Measurements from ENCODE around the gene GPER1.
"Not testable (repeated sequence)": the region's sequence is repeated elsewhere in the genome, so short reads cannot be mapped to it uniquely, and the experiment has no call there.

Gene GPER1

GRCh38 chr7:1140476-1141104 lies 52.7 kb downstream of the GPER1 start:
- no peak for DNase-seq (ENCODE audit: low read depth in 2 of 3, low spot score in 2 of 3)

DNA sequence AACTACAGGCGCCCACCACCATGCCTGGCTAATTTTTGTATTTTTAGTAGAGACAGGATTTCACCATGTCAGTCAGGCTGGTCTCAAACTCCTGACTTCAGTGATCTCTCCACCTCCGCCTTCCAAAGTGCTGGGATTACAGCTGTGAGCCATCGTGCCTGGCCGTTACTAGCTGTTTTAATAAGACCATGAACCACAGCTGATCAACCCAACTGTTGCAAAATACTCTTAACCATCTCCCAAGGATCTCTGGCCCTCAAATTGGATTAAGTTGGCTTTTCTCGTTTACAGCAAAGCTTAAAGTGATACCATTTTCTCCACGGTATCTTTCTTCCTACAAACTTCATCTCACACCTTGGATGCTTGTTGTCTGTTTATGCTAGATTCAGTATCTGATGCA lies 53.7 kb downstream of the GPER1 start:
- DNase-seq (ENCODE audit: low read depth in 2 of 3, low spot score in 2 of 3) = no peak

DNA sequence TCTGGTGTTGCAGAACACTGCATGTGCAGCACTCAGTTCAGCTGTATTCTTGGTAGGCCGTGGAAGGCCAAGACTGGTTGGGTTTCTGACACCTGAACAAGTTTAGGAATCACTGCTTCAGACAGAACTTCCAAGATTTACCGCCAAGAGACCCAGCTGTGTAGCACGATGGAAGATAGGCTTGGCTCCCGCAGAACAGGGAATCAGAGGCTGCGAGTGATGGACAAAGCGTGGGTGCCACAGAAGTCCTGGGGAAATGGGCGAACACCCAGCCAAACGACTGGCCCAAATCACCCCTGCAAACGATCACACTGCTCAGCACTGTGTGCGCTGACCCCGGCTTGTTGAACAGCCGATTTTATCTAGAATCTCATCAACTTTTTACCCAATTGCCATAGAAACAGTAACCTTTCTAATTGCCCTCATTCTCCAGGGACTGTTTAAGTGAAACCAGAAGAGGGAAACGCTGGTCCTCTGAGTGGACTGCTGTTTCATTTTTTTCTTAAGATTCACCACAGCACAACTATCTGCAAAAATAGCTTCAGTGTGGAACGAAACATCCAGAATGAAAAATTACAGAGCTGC lies 54.2 kb downstream of the GPER1 start:
- no peak for DNase-seq (ENCODE audit: low read depth in 2 of 3, low spot score in 2 of 3)

DNA sequence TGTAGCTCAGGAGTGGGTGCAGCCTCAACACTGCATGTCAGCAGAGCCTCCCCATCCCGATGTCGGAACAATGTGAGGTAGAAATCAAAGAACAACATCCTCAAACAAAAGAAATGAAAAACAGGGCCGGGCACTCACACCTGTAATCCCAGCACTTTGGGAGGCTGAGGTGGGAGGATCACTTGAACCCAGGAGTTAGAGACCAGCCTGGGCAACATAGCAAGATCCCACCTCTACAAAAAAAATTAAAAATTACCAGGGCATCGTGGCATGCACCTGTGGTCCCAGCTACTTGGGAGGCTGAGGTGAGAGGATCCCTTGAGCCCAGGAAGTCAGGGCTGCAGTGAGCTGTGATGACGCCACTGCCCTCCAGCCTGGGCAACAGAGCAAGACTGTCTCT lies 55.1 kb downstream of the GPER1 start:
- DNase-seq (ENCODE audit: low read depth in 2 of 3, low spot score in 2 of 3) = not testable (repeated sequence)

All from activated CD8-positive, alpha-beta memory T cell treated with anti-CD3 and anti-CD28 coated beads for 48 hours (primary cell).